Medulla oblongata (tissue), 1 donor: ENCODE data around the gene DCDC1.

ENCODE experiments used
- DNase-seq: peaks from one replicate; pipeline ENCODE4 v3.0.0-alpha.2; 2015; ENCODE audit errors: extremely low spot score

DCDC1 gene

DNA sequence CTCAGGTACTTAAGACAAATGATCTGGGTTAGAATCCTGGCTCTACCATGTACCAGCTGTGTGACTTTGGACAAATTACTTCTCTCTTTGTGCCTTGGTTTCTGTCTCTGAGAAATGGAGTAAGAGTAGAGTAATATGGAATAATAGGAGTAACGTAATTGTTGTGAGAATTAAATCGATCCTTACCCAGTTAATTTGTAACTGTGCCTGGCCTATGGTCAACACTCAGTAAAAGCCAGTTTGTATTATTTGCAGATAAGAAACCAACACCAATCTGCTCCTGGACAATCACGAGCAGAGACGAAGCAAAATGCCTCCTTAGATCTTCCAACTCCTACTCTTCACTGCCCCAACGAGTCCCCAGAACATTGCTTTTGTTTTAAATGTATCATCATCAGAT is 266.7 kb downstream of the DCDC1 start:
- DNase-seq = no peak

DNA sequence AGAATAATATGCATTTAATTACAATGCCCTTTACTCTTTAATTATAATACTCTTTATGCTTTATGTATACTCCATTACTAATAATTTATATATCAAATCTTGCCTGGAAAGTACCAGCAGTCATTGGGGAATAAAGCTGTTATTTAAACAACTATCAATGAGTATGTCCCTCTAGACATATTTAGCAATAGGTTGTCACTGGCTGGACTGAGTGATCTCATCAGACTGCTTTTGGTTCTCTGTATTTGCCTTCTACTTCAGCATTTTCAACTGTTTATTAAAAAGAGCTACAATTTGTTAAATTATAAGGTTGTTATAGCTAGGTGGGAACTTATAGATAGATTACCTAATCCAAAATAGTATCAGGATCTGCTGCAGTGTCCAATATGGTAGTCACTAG is 267.2 kb downstream of the DCDC1 start:
- no peak for DNase-seq

DNA sequence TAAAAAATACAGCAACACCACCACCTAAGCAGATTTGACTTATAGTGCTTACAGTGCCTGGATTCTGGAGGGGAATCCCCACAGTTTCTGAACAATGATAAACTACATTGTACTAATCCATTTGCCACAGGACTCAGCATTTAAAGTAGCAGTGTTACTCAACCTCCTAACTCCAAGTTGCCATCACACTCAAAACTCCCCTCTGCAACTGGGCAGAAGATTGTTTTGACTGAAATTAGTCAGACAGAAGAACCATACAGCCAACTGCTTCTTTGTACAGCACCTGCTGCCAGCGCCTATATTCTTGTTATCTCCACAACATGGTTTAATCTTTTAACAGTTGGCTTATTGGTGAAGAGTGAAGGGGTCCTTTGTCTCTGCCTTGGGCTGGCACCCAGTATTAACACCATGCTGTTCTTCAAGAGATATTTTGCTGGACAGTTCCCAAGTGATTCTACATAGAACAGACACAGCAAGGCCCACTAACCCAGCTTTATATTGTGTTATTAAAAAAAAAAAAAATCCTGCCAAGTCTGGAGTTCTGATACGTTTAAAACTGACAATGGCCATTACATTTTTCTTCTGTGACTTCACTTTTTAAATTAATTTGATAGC is 273.2 kb downstream of the DCDC1 start:
- no peak for DNase-seq

DNA sequence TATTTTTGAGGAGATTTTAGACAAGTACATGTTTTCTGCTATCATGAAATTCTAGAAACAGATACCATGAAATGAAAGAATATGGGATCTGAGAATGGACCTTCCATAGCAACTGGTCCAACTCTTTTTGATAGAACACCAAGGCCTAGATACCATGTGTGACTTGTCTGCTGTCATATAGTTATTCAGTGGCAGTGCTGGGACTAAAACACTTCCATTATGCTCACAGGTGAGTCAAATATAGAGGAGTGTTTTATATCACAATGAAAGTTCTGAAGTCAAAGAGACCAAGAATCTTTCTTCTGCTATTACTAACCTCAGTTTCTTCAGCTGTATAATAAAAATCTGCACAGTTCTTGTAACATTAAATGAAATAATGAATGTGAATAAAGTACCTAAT is 276.9 kb downstream of the DCDC1 start:
- DNase-seq = no peak

DNA sequence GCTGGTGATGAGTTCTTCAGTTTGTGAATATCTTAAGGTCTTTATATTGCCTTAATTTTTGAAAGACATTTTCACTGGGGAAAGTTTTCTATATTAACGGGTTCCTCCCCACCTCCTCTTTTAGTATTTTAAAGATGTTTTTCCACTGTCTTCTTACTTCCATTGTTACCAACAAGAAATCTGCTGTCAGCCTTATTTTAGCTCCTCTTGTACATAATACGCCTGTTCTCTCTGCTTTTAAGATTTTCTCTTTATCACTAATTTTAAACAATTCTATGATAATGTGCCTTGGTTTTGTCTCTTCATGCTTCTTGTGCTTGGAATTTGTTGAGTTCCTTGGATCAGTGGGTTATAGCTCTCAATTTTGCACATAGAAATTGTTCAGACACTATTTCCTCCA is 280.4 kb downstream of the DCDC1 start:
- DNase-seq = no peak

DNA sequence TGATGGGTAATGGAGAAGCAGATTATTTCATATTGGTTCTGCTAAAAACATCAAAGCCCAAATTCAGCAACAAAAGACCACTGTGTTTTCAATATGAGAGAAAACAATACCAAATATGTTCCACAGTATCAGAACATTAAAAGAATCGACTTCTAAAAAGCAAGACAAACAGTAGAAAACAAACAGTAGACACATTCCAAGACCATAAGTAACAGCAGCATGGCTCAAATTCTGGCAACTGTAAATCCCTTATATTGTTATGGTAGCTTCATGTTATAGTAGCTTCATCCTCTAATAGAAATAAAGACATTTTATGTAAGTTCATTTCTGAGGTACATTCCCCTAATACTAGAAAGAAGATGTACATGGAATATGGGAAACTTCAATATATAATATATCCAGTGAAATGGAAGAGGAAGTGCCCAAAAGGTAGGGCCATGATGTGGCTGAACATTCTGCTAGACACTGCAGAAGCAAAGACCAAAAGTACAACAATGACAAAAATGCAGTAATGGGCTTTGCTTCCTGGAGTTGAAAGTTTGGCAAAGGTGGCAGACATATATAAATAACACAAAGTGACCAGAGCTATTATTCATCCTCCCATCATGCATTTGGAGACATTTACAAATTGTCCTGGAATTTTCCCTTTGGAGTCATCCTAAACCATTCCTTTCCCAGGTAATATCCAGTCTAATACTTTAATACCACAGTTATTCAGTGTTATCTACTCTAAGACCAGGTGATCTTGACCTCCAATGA is 299.9 kb downstream of the DCDC1 start:
- DNase-seq = no peak

DNA sequence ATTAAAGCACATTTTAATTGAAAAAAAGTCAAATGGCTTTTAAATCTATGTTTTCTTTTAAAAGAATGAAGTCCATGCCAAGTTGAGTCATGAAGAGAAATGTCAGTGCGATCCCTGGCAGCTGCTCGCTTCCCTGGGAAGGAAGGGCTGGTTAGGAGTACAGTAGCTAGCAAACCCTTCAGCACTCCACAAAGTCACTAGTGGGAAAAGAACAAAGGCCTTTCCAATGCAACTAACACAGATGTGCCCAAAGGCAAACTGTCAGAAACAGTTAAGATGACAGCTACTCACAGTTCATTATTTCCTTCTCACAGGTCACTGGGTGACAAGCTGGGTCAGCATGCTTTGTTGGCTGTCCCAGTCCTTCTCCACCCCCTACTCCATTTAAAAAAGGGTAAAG is 308.7 kb downstream of the DCDC1 start:
- no peak for DNase-seq

DNA sequence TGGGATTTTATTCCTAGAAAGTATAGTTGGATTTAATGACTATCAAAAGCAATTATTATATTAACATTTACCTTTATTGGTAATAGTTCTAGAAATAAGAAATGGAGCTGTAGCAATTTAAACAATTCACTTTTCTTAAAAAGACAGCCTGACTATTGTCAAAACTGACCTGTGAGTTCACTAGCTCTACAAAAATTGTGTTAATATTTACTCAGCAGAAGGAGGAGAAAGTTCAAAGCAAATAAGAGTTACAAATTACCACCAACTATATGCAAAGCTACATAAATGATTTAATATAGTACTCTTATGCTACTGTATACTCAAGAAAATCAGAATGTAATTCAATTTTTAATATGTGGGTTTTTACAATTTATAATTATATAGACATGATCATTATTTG is 310.0 kb downstream of the DCDC1 start:
- no peak for DNase-seq

DNA sequence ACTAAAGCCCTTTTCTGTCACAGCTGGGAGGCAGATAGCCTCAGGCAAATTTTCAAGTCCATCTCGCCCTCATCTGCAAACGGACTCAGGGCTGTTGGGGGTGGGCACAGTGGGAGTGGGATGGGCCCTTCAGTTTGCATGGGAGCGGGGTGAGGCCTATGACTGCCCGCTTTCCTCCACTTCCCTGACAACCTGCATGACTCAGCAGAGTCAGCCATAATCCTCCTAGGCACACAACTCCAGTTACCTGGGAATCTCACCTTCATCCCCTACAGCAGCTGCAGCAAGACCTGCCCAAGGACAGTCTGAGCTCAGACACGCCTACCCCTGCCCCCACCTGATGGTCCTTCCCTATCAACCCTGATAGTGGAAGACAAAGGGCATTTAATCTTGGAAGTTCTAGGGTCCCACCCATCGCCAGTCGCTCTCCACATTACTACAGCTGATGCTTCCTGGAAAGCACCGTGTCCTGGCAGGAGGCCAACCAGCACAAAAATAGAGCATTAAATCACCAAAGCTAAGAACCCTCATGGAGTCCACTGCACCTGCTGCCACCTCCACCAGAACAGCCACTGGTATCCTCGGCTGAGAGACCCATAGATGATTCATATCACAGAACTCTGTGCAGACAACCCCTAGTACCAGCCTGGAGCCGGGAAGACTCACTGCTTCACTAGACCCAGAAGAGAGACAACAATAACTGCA is 319.3 kb downstream of the DCDC1 start:
- DNase-seq = no peak

DNA sequence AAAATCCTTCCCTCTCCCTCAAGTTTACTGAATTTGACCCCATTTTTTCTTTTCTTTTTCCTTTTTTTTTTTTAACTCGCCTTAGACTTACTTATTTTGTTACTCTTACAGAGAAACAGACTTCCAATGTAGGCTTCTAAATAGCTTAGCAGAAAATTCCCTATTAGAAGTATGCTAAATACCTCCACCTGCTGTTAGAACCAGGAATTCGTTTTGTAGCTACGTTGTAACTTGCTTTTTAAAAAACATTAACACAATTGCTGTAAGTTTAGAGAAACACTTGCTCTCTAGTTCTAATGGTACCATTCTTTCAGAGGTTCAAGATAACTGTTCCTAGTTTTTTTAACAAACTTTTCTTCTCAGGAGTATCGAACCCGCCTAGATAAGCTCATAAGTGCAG is 324.2 kb downstream of the DCDC1 start:
- no peak for DNase-seq

DNA sequence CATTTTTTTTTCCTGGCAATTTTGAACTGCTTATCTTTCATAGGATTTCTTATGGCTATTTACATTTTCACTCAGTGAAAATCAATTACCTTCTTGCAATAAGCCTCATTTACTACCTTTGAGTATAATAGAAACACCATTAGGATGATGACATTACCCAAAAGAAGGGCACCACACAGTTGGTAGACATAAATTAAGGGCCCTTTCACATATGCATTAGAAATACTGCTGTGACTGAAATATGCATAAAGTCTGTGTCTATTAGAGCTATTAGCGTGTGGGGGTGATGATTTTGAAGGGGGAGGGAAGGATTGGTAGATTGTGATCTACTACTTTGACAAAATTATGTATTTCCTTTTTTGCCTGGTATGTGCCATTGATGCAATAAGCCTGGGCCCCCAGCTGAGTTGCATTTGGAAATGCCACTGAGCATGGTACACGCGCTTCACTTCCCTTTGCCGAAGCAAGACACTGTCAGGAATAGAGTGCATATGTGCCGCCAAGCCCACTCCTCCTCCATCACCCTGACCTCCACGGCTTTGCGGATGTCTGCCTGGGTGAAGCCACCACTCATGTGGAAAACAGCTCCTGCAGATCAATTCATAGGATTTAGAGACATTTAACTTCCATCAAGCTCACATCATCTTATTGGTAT is 339.3 kb downstream of the DCDC1 start:
- DNase-seq = no peak

DNA sequence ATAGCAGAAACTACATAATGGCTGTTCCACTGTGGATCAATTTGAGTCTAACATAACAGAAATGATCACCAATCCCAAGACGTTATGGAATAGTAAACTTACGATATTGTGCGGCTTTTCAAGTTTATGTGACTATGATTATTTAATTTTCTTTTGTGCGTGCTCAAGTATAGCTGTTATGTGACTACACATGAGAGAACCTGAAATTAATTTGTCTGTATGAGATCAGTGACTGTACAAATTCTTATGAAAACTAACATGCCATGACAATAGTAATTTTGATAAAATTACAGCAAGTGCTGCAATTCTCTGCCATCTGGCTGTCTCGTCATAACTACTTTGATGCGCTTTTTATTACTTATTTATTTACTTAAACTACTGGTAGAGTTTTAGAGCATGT is 343.2 kb downstream of the DCDC1 start:
- no peak for DNase-seq

DNA sequence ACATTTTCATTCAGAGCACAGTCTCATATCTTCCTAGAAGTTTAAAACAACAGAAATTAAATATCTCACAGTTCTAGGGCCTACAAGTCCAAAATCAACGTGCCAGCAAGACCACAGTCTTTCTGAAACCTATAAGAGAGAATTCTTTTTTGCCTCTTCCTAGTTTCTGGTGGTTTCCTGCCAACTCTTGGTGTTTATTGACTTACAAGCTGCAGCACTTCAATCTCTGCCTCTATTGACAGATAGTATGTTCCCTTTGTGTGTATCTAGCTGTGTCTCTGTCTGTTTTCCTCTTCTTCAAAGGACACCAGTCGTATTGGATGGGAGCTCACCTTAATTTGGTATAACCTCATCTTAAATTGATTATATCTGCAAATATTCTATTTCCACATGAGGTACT is 347.5 kb downstream of the DCDC1 start:
- DNase-seq = no peak

DNA sequence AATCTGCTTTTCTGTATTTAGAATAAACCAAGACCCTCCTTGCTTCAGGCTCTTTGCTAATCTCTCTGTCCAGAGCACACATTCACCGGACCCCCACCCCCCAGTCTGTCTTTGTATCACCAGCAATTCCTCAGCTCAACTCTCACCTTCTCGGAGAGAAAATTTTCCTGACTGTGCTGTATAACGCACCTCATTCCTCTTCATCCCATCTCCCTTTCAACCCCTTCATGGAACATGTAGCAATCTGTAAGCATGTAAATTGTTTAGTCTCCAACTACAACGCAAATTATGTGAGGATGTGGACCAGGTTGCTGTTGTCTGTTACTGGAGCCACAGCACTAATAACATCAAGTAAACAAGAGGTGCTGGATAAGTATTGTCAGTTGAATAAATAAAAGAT is 349.8 kb downstream of the DCDC1 start:
- DNase-seq = no peak

DNA sequence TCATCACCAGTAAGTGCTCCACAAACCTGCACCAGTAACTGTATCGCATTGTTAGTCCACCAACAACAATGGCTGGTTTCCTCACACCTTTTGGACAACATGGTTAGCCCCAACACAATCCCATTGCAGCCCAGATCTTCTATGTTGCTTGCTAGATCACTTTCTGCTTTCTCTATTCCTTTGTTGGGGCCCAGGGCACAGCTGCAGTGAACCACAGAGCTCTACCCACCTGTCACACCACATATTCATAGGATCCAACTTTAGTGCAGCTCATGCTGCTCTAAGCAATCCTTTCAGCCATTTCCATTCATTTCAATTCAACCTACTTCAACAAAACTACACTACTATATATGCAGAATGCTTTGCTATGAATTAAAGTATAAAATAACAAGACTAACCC is 364.3 kb downstream of the DCDC1 start:
- no peak for DNase-seq

DNA sequence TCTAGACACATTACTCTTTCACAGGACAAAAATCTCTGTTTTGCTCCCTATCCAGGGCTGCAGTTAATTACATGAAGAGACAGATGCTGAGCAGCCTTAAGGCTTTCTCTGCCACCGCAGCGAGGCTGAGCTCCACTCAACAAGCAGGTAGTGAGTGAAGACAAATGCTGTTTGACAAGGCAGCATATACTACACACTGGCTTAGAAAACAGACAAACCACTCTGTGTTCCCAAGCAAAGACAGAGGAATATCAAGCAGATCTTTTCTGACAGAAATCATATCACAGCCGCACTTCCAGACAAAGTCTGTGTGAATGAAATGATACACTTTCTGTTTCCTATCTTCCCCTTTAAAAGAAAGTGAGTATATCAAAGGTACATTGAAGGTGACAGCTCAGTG is 368.1 kb downstream of the DCDC1 start:
- no peak for DNase-seq

DNA sequence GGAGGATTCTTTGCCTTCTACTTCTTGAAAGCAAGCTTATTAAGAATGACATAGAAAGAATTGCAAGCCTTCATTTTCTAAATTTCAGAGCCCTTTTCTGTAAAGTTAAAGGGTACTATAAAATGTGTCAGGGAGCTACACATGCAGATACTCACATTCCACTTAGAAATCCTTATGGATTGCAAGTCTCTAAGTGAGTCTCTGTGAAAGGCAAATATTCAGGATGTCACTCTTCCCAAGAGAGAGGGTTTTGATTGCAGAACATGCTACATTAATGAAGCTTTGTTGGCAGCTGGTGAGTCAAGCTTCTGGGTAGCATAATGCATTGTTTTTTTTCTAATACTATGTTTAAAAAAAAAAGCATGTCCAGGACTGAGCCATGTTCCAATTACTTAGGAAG is 369.2 kb downstream of the DCDC1 start:
- no peak for DNase-seq

DNA sequence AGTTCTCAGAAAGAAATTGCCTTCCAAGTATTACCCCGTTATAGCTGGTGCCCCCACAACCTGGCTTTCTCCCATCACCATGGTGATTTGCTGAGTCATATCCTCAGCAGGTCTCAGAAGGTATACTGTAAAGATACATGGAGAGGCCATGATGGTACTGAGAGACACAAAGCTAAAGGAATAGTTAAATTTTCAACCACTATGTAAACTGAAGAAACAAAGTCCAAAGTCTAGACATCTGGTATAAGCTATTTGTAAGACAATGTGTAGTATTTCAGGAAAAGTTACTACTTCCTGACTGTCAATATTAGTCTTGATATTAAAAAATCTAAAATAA is 377.1 kb downstream of the DCDC1 start:
- no peak for DNase-seq

DNA sequence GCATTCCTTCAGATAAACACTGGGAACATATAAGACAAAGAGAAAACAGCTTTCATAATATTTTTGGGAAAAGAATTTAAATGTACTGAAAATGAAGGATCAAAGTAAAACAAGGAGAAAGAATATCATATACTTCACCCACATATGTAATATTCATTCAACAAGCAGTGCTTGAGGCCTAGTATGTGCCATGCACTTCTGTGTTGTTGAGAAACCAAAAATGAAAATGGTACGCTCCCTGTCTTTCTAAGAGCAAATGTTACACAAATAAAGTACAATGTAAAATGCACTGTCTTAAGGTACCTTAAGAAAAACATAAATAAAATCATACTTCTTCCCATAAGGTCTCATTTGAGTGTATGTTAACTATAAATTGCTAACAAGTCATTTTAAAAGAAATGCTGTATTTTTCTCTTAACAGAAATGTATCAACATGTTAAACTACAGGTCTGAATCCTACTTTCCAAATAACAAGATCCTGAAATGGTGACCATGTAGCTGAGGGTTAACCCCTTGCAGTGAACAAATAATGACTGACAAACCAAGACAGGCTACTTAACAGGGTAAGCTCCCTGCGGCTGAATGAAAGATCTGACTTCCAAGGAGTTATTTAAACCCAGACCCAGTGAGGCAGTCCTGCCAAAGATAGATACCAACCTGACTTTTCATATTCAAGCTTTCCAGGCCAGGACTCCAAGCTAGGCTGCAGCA is 377.6 kb downstream of the DCDC1 start:
- DNase-seq = no peak

DNA sequence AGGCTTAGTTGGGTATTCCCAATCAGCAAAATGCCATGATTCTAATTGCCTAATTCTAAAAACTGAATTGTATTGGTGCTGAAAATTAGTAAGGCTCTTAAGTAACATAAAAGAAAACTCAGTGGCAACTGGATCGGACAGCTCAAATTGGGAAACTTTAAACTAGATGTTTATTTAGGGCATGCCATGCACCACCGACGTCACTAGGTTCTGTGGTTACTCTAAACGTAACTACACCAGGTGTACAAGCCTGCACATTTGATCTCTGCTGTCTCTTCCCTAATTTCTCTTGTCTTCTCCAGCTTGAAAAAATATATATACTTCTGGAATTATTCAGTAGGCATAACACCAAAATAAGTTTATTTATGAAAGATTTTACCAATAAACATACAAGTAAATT is 378.2 kb downstream of the DCDC1 start:
- DNase-seq = no peak

DNA sequence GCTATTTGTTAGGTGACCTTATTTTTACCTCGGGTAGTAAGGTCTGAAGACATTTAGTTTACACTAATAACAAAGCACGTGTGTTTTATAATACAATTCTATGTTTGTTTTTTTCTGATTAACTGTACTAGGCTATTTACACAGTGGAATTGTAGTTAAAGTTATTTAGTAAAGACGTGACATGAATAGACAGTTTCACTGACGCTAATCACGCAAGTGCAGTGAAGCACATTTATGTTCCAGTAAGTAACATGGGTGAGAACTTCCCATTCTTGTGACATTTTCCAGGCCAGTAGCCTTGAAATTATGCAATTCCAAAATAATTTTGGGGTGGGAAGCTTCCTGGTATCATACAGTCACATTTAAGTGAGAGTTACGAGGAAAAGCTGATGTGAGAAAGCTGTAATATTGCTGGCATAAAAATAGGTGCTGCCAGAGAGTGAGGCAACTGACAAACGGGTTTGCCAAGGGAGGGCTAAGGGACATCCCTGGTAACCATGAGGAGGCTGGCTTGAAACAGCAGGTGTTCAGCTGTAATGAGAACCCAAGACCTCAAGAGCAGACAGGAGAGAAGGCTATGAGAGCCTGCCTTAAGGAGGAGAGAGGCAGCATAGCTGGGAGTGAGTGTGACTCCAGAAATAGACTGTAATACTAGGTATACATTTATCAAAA is 378.8 kb downstream of the DCDC1 start:
- DNase-seq = no peak

DNA sequence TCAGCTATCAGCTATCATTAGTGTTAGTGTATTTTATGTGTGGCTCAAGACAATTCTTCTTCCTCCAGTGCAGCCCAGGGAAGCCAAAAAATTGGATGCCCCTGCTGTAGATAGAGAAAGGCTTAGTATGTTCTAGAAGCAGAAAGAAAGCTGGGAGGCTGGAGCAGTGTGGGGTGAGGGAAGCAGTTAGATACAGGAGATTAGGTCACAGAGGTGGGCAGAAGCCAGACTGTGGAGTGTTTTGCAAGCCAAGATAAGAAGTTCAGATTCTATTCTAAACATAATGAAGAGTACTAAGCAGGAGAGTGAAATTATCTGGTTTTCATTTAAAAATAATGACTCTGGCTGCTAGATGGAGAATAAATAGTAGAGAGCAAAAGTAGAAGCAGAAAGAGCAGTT is 381.7 kb downstream of the DCDC1 start:
- no peak for DNase-seq
